Fibroblast of peridontal ligament (primary cell): ENCODE data around the gene VIT.

Source experiments
- DNase-seq: peaks from one replicate; pipeline ENCODE4 v3.0.0-alpha.2; 2010; ENCODE audit errors: extremely low read depth

The VIT gene

GRCh38 chr2:36762764-36763490 lies 66.4 kb downstream of the VIT start:
- no peak for DNase-seq

- DNase-seq: peak; percentile 33
Measured at GRCh38 chr2:36769106-36769505, 72.6 kb downstream of the VIT start.

DNA sequence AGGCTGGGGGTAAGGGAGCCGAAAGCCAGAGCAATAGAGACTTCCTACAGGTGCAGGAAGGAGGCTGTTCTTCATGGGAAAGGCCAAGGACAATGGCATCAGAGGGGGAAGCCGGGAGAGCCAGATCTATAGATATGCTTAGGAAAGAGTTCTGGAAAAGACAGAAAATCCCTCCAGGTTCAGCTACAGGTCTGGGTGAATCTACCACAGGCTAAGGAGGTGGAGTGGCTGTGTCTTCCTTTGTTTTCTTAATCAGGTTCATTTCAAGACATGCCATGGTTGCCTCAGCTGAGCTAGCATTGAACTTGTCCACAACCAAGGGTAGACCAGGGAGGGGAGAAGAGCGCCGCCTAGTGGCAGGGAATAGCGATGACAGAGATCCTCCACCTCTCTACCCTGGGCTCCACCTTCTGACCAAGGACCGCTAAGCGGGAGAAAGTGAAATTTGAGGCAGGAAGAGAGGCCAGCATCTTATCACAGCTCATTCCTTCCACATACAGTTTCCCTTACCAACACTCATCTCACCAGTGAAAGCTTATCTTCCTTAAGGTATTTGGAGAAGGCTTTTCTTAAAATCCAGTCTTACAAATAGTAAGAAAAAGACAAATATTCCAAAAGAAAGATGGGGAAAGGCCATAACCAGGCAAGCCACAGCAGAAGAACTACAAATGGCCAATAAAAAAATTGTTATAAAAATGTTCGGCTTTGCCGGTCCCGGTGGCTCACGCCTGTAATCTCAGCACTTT lies 74.2 kb downstream of the VIT start:
- peak; percentile 29 for DNase-seq

GRCh38 chr2:36771671-36772070 lies 75.2 kb downstream of the VIT start:
- no peak for DNase-seq

- no peak for DNase-seq
Measured at GRCh38 chr2:36773947-36774346, 77.4 kb downstream of the VIT start.

DNA sequence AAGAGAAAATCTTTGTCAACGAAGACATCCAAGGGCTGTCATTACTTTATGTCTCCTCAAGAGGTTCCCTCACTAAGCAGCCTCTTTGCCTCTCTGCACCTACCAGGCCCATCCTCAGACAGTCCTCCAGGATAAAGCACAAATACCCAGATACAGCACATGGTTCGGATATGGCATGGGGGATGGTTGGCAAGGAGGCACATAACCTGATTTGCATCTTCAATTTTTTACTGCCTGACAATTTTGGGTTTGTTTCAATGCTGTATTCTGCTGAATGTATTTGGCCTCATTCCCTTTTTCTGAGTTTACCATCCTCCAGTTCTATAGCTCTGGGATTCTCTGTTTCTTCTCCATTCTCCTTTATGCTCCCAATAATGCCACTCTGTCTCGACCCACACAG lies 78.8 kb downstream of the VIT start:
- DNase-seq: no peak

DNA sequence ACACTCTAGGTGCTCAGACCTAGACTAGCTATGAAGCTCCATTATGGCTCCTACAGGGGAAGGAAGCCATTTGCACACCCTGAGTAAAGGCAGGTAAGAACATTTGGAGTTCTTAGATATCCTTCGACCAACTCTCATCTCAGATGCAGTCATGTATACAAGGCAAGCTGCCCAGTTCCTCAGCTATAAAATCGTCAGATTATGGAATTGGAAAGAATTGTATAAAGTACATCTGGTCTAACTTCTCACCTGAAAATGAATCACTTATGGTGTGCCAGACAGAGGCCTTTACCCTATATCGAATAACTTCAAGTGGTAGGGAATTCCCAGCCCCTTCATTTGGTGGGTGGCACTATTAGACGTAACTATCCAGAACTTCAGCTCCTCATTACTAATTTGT lies 79.3 kb downstream of the VIT start:
- no peak for DNase-seq

- DNase-seq: no peak
Measured at GRCh38 chr2:36777272-36777671, 80.8 kb downstream of the VIT start.

GRCh38 chr2:36777788-36778187 lies 81.3 kb downstream of the VIT start:
- DNase-seq: no peak

DNA sequence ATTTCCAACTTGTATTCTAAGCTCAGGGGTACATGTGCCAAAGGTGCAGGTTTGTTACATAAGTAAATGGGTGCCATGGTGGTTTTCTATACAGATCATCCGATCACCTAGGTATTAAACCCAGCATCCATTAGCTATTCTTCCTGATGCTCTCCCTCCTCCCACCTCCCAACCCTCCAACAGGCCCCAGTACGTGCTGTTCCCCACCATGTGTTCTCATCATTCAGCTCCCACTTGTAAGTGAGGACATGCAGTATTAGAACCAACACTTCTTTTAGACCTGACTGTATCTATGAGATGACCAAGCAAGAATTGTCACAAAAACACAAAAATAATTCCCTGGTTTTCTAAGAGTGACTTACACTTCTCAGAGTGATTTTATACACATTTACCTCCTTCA lies 83.0 kb downstream of the VIT start:
- DNase-seq: no peak

GRCh38 chr2:36780231-36780839 lies 83.8 kb downstream of the VIT start:
- peak; percentile 89 for DNase-seq

DNA sequence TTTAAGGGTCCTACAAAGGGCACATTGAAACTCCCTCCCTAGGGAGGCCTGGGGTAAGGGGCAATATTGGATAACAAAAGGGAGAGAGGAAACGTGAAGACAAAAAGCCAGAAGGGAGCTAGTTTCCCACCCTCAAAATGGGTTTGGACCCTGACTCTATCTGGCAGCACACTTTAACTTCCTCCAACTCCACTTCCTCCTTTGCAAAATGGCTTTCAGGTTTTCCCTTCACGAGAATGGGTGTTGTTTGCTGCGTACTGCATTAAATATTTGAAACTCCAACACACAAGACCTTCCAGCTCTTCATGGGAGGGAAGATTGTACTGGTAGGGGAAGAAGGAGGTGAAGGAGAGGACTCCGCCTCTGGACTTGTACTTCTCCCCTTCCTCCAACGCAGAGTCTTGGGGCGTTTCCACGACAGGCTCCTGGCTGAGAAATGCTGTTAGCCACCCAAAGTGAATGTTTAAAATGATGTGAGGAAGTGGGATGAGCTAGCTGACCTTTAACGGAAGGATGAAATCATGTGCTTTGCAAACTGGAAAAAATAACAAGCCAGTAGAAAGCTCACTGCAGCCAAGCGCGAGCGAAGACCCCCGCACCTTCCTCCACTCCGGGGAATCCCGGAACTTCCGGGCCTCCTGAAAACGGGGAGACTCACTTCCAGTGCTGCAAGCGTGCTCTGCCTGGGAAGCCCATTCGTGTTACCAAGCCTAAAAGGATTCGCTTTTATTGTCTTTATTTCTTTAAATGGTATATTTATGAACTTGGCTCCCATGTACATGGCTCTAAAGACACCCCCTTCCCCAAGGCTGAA lies 85.6 kb downstream of the VIT start:
- DNase-seq: no peak

DNA sequence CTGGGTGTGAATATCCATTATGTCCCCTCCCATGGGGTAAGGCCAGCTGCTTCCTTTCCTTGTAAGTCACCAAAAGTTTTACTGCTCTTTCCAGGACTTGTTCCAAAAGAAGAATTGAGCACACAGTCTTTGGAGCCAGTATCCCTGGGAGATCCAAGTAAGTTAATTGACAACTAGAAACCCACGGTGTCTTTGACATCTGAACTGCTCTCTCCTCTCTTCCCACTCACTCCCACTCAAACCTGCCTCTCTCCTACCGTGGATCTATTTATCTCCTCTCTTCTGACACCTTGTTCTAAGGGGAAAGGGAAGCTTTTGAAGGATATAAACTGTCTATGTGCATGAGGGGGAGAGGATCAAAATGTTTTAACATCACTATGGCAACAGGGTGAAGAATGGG lies 86.7 kb downstream of the VIT start:
- DNase-seq: no peak

DNA sequence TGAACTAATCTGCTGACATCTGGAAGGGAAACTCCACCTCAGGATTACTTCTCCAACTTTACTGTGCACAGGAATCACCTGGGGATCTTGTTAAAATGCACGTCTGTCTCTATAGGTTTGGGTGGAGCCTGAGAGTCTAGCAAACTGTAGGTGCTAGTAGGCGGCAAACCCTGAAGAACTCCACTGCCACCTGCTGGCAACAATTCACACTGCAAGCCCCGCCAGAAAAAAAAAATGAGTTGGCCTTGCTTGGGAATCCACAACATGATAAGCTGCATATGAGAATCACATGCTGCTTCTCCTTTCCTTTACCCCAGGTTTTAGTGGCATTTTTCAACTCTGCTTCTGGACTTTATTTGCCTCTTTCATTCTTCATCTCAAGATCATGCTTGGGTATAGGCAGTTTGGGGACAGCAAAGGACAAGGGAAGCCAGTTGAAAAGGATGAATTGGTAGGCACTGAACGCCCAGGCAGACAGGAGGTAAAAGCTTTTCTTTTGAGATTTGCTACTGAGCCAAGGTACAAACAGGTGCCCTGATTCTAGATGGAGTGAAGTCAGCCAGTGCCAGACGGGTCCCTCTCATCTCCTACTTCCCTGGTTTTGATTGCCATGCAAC lies 88.8 kb downstream of the VIT start:
- peak; percentile 77 for DNase-seq

GRCh38 chr2:36789181-36789804 lies 92.8 kb downstream of the VIT start:
- DNase-seq: no peak

- DNase-seq: no peak
Measured at GRCh38 chr2:36792951-36793350, 96.4 kb downstream of the VIT start.

GRCh38 chr2:36797324-36798070 lies 101.0 kb downstream of the VIT start:
- DNase-seq: no peak

- no peak for DNase-seq
Measured at GRCh38 chr2:36798724-36799123, 102.2 kb downstream of the VIT start.

DNA sequence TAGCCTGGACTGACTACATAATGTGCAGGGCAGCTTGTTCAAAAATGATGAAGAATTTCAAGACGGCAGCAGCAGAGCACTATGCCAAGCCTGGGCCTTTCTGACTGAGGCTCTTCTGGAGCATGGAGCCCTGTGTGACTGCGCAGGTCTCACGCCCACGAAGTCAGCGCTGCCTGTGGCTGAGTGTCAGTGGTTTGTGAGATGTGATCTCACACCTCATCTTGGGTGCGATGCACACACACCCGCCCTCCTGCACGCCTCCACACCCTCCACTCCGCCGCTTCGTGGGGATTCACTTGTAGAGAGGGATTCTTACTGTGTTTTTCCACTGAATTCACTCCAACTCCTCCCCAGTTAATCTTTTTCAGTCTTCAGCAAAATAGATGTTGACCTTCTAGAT lies 103.9 kb downstream of the VIT start:
- DNase-seq: no peak

- DNase-seq: no peak
Measured at GRCh38 chr2:36801088-36801487, 104.6 kb downstream of the VIT start.

GRCh38 chr2:36802952-36803351 lies 106.4 kb downstream of the VIT start:
- DNase-seq: no peak
